A549 (cell line): ENCODE results near the gene STAT5A. TPM values are rescaled to one million over a fixed set of nuclear protein-coding genes. Genes with fewer than 3 reads are reported as not detected.
A peak's percentile ranks its signal among the peaks of the same experiment; 100 is the strongest.

Source experiments
- ATAC-seq, 2 experiments: fragments of 200-7000 bp in 1 of 2; fragments of >200 bp in 1 of 2; cut with Nextera tagmentation in 1 of 2; cut with Tn5 transposase in 1 of 2; 3 replicates each; pipeline versions ENCODE4 v1.8.0 to v1.9.1; 2018 to 2020; ENCODE audit warnings: mild to moderate bottlenecking in 1 of 2, moderate library complexity in 1 of 2
- CTCF ChIA-PET: fragments of 300-600 bp; sonication (Branson Sonifier 250); formaldehyde crosslinking; extraction: SDS; loops from one replicate; lab custom pipeline; 2021; ENCODE audit warnings: antibody characterized with exemption, inconsistent platforms; lab: Yijun Ruan, JAX
- POLR2A ChIA-PET: fragments of 350-600 bp; formaldehyde crosslinking; extraction: SDS; loops from one replicate; lab custom pipeline; 2021; ENCODE audit warnings: antibody characterized with exemption, inconsistent platforms; lab: Yijun Ruan, JAX
- DNase-seq, 2 experiments: peaks; one replicate each; pipeline versions ENCODE4 v3.0.0 to v3.0.0-alpha.2; 2011 to 2016; ENCODE audit warnings: low read depth in 1 of 2, low spot score in 1 of 2
- FAIRE-seq: peaks from 2 replicates; lab custom pipeline; 2011; peaks lifted over from hg19 to GRCh38; lab: Jason Lieb, UNC
- H3K27ac ChIP-seq, 2 experiments: fragments of >200 bp; sonication (Bioruptor Twin); formaldehyde crosslinking; 3 replicates each; pipeline ENCODE4 v1.5.1; 2016 to 2017
- H3K4me1 ChIP-seq: fragments of >200 bp; sonication (Bioruptor Twin); formaldehyde crosslinking; 3 replicates; pipeline ENCODE4 v1.6.1; 2016
- H3K4me2 ChIP-seq: fragments of >200 bp; sonication (Bioruptor Twin); formaldehyde crosslinking; 3 replicates; pipeline ENCODE4 v1.6.1; 2016
- H3K4me3 ChIP-seq: fragments of >200 bp; sonication (Bioruptor Twin); formaldehyde crosslinking; 3 replicates; pipeline ENCODE4 v1.5.1; 2016
- H3K9me3 ChIP-seq: fragments of >200 bp; sonication (Bioruptor Twin); formaldehyde crosslinking; 3 replicates; pipeline ENCODE4 v1.6.1; 2016
- CBX2 ChIP-seq: fragments of 200-600 bp; sonication (generic); IDR thresholded peaks from 2 replicates; pipeline ENCODE4 v1.6.1; 2016; ENCODE audit warnings: low read depth, mild to moderate bottlenecking, borderline replicate concordance
- CBX8 ChIP-seq: fragments of 200-600 bp; sonication (generic); IDR thresholded peaks from 2 replicates; pipeline ENCODE4 v1.6.1; 2016
- CEBPB ChIP-seq, 2 experiments: fragments of >200 bp in 1 of 2; sonication (Bioruptor Twin) in 1 of 2; formaldehyde crosslinking in 1 of 2; IDR thresholded peaks; 2 replicates each; pipeline ENCODE4 v1.6.1; 2012 to 2016
- CHD2 ChIP-seq: fragments of 150-350 bp; IDR thresholded peaks from 2 replicates; pipeline ENCODE4 v1.6.1; 2014; ENCODE audit warnings: low read length; ENCODE audit not compliant: partially characterized antibody
- EHF ChIP-seq: fragments of 250-450 bp; sonication (Bioruptor Pico); IDR thresholded peaks from 2 replicates; pipeline ENCODE4 v1.5.0; 2020; ENCODE audit warnings: mild to moderate bottlenecking
- ELK1 ChIP-seq: fragments of 150-350 bp; IDR thresholded peaks from 2 replicates; pipeline ENCODE4 v1.6.1; 2014; ENCODE audit warnings: low read depth, mild to moderate bottlenecking, low read length
- EP300 ChIP-seq, 2 experiments: fragments of >200 bp; sonication (Bioruptor Twin); formaldehyde crosslinking; IDR thresholded peaks; 2 replicates in 1 of 2; 3 replicates in 1 of 2; pipeline ENCODE4 v1.6.1; 2016 to 2017
- FOXS1 ChIP-seq: fragments of 250-450 bp; sonication (Bioruptor Pico); IDR thresholded peaks from 2 replicates; pipeline ENCODE4 v1.5.0; 2020; ENCODE audit warnings: mild to moderate bottlenecking, moderate library complexity
- HEYL ChIP-seq: fragments of 250-450 bp; sonication (Bioruptor Pico); IDR thresholded peaks from 2 replicates; pipeline ENCODE4 v1.8.0; 2021; ENCODE audit warnings: mild to moderate bottlenecking, moderate library complexity
- HOXA7 ChIP-seq: fragments of 250-450 bp; sonication (Bioruptor Pico); IDR thresholded peaks from 2 replicates; pipeline ENCODE4 v1.5.0; 2020; ENCODE audit warnings: mild to moderate bottlenecking, moderate library complexity
- HOXB13 ChIP-seq: fragments of 250-450 bp; sonication (Bioruptor Pico); IDR thresholded peaks from 2 replicates; pipeline ENCODE4 v1.5.0; 2020; ENCODE audit warnings: low read depth, mild to moderate bottlenecking, moderate library complexity
- JUN ChIP-seq, 2 experiments: fragments of >200 bp; sonication (Bioruptor Twin); formaldehyde crosslinking; IDR thresholded peaks; 2 replicates in 1 of 2; 3 replicates in 1 of 2; pipeline ENCODE4 v1.6.1; 2016 to 2017
- JUNB ChIP-seq: fragments of >200 bp; sonication (Bioruptor Twin); formaldehyde crosslinking; IDR thresholded peaks from 2 replicates; pipeline ENCODE4 v1.6.1; 2016
- KDM5A ChIP-seq: fragments of 200-600 bp; sonication (generic); IDR thresholded peaks from 2 replicates; pipeline ENCODE4 v1.6.1; 2016; ENCODE audit warnings: antibody characterized with exemption, mild to moderate bottlenecking
- MYC ChIP-seq: IDR thresholded peaks from 2 replicates; pipeline ENCODE4 v1.6.1; 2012; ENCODE audit warnings: mild to moderate bottlenecking, inconsistent platforms, low read length, improper control_type of control experiment, borderline replicate concordance
- PHF8 ChIP-seq: fragments of 200-600 bp; sonication (generic); IDR thresholded peaks from 2 replicates; pipeline ENCODE4 v1.6.1; 2016; ENCODE audit warnings: low read depth, mild to moderate bottlenecking, antibody characterized with exemption, moderate library complexity, borderline replicate concordance
- POLR2A ChIP-seq: IDR thresholded peaks from 2 replicates; pipeline ENCODE4 v1.6.1; 2012; ENCODE audit warnings: mild to moderate bottlenecking, low read length
- POLR2AphosphoS2 ChIP-seq: conservative IDR thresholded peaks from 2 replicates; pipeline ENCODE4 v1.6.1; 2012; ENCODE audit warnings: low read length, improper control_type of control experiment, inconsistent platforms
- SREBF2 ChIP-seq: fragments of 450-650 bp; IDR thresholded peaks from 2 replicates; pipeline ENCODE4 v1.6.1; 2014; ENCODE audit warnings: mild to moderate bottlenecking, moderate library complexity
- WGBS: methylation state at CpG from one replicate; pipeline ENCODE4 v1.1.6; 2017; ENCODE audit errors: missing lambda C conversion rate; 5-methylcytosine and 5-hydroxymethylcytosine counted together
- polyA plus RNA-seq, 4 experiments: library from polyadenylated mRNA; depleted of rRNA in 3 of 4; stranded (reverse); fragments of >200 nt; fragmentation: RNase III in 1 of 4; extraction: RNeasy Plus Mini Kit Qiagen cat#74134 plus additional on column Dnase treatment in 1 of 4; gene quantifications; 2 replicates in 3 of 4; 3 replicates in 1 of 4; pipeline ENCODE4 v1.2.3, GENCODE V29; 2011 to 2017

Gene STAT5A
- polyA plus RNA-seq, 2 of the 4 experiments (the other 2 are of a cell fraction), result 2.2 to 4.0 TPM

- H3K4me2 ChIP-seq, result no peak overlapping the region
- no peak for TF ChIP-seq POLR2A
- TF ChIP-seq POLR2AphosphoS2, result 0 out of 2 replicates have a peak, but pooled peaks have one; percentile 7
- no peak for TF ChIP-seq CBX8
- TF ChIP-seq JUNB, result no peak
- TF ChIP-seq MYC, result no peak
- TF ChIP-seq HEYL (CRISPR knock-in tag), result no peak
- TF ChIP-seq PHF8, result no peak
- TF ChIP-seq KDM5A, result no peak
- FAIRE-seq (no peak), DNase-seq (no peak), ATAC-seq (no peak)
- H3K27ac ChIP-seq, result no peak overlapping the region
- peaks cover 13% of the 10 kb centered on the region for H3K4me1 ChIP-seq
- no peaks in the 10 kb centered on the region for H3K9me3 ChIP-seq
- 90% methylated on average over 19 of the region's 19 CpGs for WGBS
- ChIA-PET CTCF (interaction anchor here (0.5 to 31.0 kb wide), 24 partner anchors 7 to 347 kb away, joined by 3 to 1360 read pairs (median 8); partner anchors contain the start of genes CAVIN1 and STAT3), POLR2A (interaction anchor here (1.3 kb wide), 1 partner anchor 113 kb away, joined by 4 read pairs; the partner anchor contains the start of gene CAVIN1)
- no peak overlapping the region for H3K4me3 ChIP-seq
Observed at GRCh38 chr17:42309986-42310786, 21.9 kb downstream of the STAT5A start.

GRCh38 chr17:42310787-42311215 is 22.5 kb downstream of the STAT5A start:
- no peak overlapping the region for H3K4me2 ChIP-seq
- ChIA-PET CTCF (interaction anchor here (0.6 to 31.0 kb wide), 19 partner anchors 8 to 217 kb away, joined by 3 to 1360 read pairs (median 8); partner anchors contain the start of genes CAVIN1 and STAT3), POLR2A (no interaction called here)
- H3K27ac ChIP-seq, result no peak overlapping the region
- ATAC-seq (no peak), FAIRE-seq (peak; percentile 49), DNase-seq (no peak)
- 85% methylated on average over 9 of the region's 9 CpGs for WGBS
- H3K4me1 ChIP-seq, result peaks cover 13% of the 10 kb centered on the region
- 0 out of 2 replicates have a peak, but pooled peaks have one; percentile 7 for TF ChIP-seq POLR2AphosphoS2
- no peak for TF ChIP-seq SREBF2
- no peaks in the 10 kb centered on the region for H3K9me3 ChIP-seq
- H3K4me3 ChIP-seq, result no peak overlapping the region

- POLR2A ChIA-PET, result interaction anchor here (1.0 to 1.9 kb wide), 2 partner anchors 34 to 111 kb away, joined by 3 to 6 read pairs; partner anchors contain the start of gene CAVIN1
- Histone ChIP-seq H3K27ac (peak overlapping the region in 1 of 2 experiments; percentile 76; a peak in 1 of 6 replicates), H3K4me3 (no peak overlapping the region), H3K9me3 (no peaks in the 10 kb centered on the region), H3K4me1 (peaks cover 13% of the 10 kb centered on the region), H3K4me2 (no peak overlapping the region; the same call in 2 of the 3 replicates)
- no peak for FAIRE-seq
- ATAC-seq, result peak in 1 of 2 experiments; percentile 8; a peak in 1 of 6 replicates
- DNase-seq, result no peak
- 94% methylated on average over 19 of the region's 19 CpGs for WGBS
- CTCF ChIA-PET, result interaction anchor here (0.6 to 31.0 kb wide), 47 partner anchors 9 to 351 kb away, joined by 3 to 1360 read pairs (median 5); partner anchors contain the start of genes CAVIN1, NAGLU and STAT3
- TF ChIP-seq CBX2, result no peak
- TF ChIP-seq CHD2, result no peak
- TF ChIP-seq ELK1, result no peak
- TF ChIP-seq FOXS1 (CRISPR knock-in tag), result no peak
- peak; percentile 54 to 85; a peak in 3 of 4 replicates for TF ChIP-seq CEBPB (IDR thresholded peaks at IDR 0.05)
- TF ChIP-seq, all 56 proteins: peak for 1
Observed at GRCh38 chr17:42311240-42312034, 23.1 kb downstream of the STAT5A start.

- Histone ChIP-seq H3K4me2 (peak overlapping the region; percentile 64; the same call in 2 of the 3 replicates), H3K4me3 (no peak overlapping the region), H3K4me1 (peaks cover 13% of the 10 kb centered on the region), H3K9me3 (no peaks in the 10 kb centered on the region), H3K27ac (peak overlapping the region in 1 of 2 experiments; percentile 76; a peak in 3 of 6 replicates)
- no peak for ATAC-seq
- 55% methylated on average over 5 of the region's 5 CpGs for WGBS
- POLR2A ChIA-PET, result interaction anchor here (1.0 to 1.9 kb wide), 2 partner anchors 35 to 111 kb away, joined by 3 to 6 read pairs; partner anchors contain the start of gene CAVIN1
- no peak for DNase-seq
- CTCF ChIA-PET, result interaction anchor here (0.6 to 31.0 kb wide), 50 partner anchors 9 to 351 kb away, joined by 3 to 1360 read pairs (median 6); partner anchors contain the start of genes CAVIN1, NAGLU, STAT3 and STAT5A
- TF ChIP-seq HOXA7 (CRISPR knock-in tag) (no peak), EP300 (IDR thresholded peaks at IDR 0.05) (no peak), CBX8 (no peak), JUN (IDR thresholded peaks at IDR 0.05) (no peak), HOXB13 (CRISPR knock-in tag) (no peak), EHF (CRISPR knock-in tag) (0 out of 2 replicates have a peak, but pooled peaks have one; percentile 36)
- FAIRE-seq, result no peak
Observed at GRCh38 chr17:42312035-42312284, 23.7 kb downstream of the STAT5A start.
